ENCODE results near the gene JAKMIP2. TPM values are rescaled to one million over a fixed set of nuclear protein-coding genes. Genes with fewer than 3 reads are reported as not detected.

JAKMIP2 gene
- total and polyA plus RNA-seq, 8 donors = 0.73 to 11.7 (median 8.1) TPM

DNA sequence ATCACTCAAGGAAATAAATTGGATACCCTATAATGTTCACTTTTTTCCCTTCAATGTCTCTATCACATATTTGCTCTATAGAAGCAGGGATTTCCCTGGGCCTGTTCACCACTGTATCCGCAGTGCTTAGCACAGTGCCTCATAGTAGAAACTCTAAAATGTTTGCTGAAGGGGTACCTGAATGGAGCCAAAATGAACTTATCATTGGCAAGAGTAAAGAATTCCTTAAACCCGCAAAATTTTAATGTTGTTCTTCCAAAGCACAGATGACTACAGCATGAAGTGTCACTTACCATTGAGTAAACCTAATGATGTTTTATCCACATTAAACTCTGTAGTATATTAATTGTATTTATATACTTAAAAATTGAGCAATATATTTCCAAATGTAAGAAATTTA lies 96.1 kb downstream of the JAKMIP2 start:
- no peak for ATAC-seq
- Histone ChIP-seq H3K9me3 (no peaks in the 10 kb centered on the region), H3K36me3 (no peaks in the 10 kb centered on the region), H3K27ac (no peak overlapping the region), H3K4me1 (no peaks in the 10 kb centered on the region), H3K27me3 (no peaks in the 10 kb centered on the region), H3K4me3 (no peak overlapping the region)
- no peak for DNase-seq
- intact Hi-C loops (cut with DNase I) = no loop called here
- TF ChIP-seq, protein P1, sequence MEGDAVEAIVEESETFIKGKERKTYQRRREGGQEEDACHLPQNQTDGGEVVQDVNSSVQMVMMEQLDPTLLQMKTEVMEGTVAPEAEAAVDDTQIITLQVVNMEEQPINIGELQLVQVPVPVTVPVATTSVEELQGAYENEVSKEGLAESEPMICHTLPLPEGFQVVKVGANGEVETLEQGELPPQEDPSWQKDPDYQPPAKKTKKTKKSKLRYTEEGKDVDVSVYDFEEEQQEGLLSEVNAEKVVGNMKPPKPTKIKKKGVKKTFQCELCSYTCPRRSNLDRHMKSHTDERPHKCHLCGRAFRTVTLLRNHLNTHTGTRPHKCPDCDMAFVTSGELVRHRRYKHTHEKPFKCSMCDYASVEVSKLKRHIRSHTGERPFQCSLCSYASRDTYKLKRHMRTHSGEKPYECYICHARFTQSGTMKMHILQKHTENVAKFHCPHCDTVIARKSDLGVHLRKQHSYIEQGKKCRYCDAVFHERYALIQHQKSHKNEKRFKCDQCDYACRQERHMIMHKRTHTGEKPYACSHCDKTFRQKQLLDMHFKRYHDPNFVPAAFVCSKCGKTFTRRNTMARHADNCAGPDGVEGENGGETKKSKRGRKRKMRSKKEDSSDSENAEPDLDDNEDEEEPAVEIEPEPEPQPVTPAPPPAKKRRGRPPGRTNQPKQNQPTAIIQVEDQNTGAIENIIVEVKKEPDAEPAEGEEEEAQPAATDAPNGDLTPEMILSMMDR (IDR thresholded peaks at IDR 0.05) = no peak

DNA sequence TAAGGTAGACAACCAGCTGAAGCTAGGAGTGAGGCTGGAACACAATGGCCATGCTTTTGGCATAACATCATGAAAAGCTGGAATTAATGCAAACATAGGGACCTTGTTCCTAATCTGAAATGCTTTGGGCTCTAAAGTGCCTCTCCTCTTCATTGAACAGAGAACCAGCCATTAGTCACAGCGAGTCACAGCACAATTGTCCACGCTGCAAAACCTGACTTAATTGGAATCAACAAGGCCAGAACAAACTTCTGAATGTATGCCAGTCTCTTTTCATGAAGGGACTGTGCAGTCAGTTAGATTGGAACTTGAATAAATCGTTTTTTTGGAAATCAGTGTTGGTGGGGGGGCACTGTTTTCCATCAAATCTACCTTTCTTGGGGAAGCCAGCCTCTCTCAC lies 96.5 kb downstream of the JAKMIP2 start:
- Histone ChIP-seq H3K4me3 (no peak overlapping the region), H3K36me3 (no peaks in the 10 kb centered on the region), H3K4me1 (no peaks in the 10 kb centered on the region), H3K9me3 (no peaks in the 10 kb centered on the region), H3K27ac (no peak overlapping the region), H3K27me3 (no peaks in the 10 kb centered on the region)
- no peak for ATAC-seq
- intact Hi-C loops (cut with DNase I) = no loop called here
- TF ChIP-seq, protein P1 (IDR thresholded peaks at IDR 0.05) = no peak
- DNase-seq = no peak

DNA sequence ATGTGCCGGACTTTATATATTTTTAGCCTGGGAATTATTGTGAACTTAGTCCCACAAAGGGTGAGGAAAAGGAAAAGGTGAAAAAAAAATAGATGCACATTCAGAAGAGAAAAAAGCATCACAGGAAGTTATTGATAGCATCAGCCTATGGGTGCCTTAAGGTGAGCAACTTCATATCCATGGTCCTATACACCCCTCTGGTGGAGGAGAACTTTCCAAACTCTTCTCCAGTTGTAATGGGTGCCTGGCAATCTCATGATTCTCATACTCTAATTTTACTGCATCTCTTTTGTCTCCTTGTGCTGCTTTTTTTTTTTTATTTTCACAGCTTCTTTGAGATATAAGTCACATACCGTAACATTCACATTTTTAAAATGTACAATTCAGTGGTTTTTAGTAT lies 107.4 kb downstream of the JAKMIP2 start:
- no peaks in the 10 kb centered on the region for H3K4me1 ChIP-seq
- H3K27me3 ChIP-seq = no peaks in the 10 kb centered on the region
- DNase-seq = no peak
- H3K4me3 ChIP-seq = no peak overlapping the region
- ATAC-seq = no peak
- H3K27ac ChIP-seq = no peak overlapping the region
- intact Hi-C loops (cut with DNase I) = no loop called here
- H3K9me3 ChIP-seq = no peaks in the 10 kb centered on the region
- TF ChIP-seq, protein P1 (IDR thresholded peaks at IDR 0.05) = no peak
- H3K36me3 ChIP-seq = no peaks in the 10 kb centered on the region

DNA sequence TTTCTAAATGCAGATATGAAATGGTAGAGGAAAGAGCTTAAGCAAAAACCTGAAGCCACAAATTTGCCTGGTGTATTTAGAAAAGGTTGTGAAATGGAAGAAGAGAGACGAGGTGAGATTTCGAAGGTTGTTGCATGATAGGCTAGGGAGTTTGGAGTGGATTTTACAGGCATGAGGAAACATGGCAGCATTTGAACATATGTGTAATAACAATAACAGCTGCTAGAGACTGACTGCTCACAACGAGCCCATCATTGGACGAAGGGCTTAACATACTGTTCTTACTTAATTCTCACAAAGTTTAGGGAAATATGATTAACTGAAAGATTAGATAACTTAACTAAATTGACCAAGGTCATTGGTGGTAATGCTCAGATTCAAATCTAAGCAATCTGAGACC lies 108.1 kb downstream of the JAKMIP2 start:
- intact Hi-C loops (cut with DNase I) = no loop called here
- no peak for ATAC-seq
- DNase-seq = no peak

DNA sequence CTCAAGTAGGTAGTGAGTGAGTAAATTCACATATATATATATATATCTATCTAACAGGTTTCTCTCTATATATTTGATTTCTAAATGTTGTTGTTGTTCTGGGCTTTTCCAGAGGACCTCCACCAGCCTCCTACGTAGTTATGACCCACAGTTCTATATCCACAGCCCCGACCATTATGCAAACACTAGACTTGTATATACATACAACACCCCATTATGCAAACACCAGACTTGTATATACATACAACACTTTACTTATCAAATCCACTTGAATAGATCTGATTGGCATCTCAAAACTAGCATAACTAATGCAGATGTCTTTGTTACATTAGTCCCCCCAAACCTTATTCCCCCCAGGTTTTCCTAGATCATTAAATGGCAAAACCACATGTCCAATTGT lies 108.7 kb downstream of the JAKMIP2 start:
- Histone ChIP-seq H3K9me3 (no peaks in the 10 kb centered on the region), H3K4me1 (no peaks in the 10 kb centered on the region), H3K27me3 (no peaks in the 10 kb centered on the region), H3K4me3 (no peak overlapping the region), H3K27ac (no peak overlapping the region), H3K36me3 (no peaks in the 10 kb centered on the region)
- TF ChIP-seq, protein P1 (IDR thresholded peaks at IDR 0.05) = no peak
- ATAC-seq = no peak
- intact Hi-C loops (cut with DNase I) = no loop called here
- no peak for DNase-seq

More for the DNA sequence above, 108.1 kb downstream of the JAKMIP2 start:
- no peaks in the 10 kb centered on the region for H3K4me1 ChIP-seq
- H3K27ac ChIP-seq = no peak overlapping the region
- no peak overlapping the region for H3K4me3 ChIP-seq
- no peaks in the 10 kb centered on the region for H3K9me3 ChIP-seq
- TF ChIP-seq, protein P1 (IDR thresholded peaks at IDR 0.05) = no peak
- no peaks in the 10 kb centered on the region for H3K36me3 ChIP-seq
- no peaks in the 10 kb centered on the region for H3K27me3 ChIP-seq

Data from left lung (tissue), 10 donors.